GM12878 (cell line): ENCODE data around the gene GARNL3. TPM values are rescaled to one million over a fixed set of nuclear protein-coding genes. Genes with fewer than 3 reads are reported as not detected.

ENCODE experiments used
- ASH2L ChIP-seq: fragments of 300-600, 200-600 bp; sonication (generic); IDR thresholded peaks from 2 replicates; pipeline ENCODE4 v1.6.1; 2017; ENCODE audit warnings: low read depth, mild to moderate bottlenecking, borderline replicate concordance
- BCL11A ChIP-seq: IDR thresholded peaks from 2 replicates; pipeline ENCODE4 v1.6.1; 2011; ENCODE audit warnings: low read depth, low read length
- CHD2 ChIP-seq: IDR thresholded peaks from 2 replicates; pipeline ENCODE4 v1.6.1; 2011; ENCODE audit warnings: low read depth, low read length, improper control_type of control experiment, borderline replicate concordance
- CHD4 ChIP-seq: fragments of 200-600 bp; sonication (generic); IDR thresholded peaks from 2 replicates; pipeline ENCODE4 v1.6.1; 2016; ENCODE audit warnings: mild to moderate bottlenecking
- FOXM1 ChIP-seq: IDR thresholded peaks from 2 replicates; pipeline ENCODE4 v1.6.1; 2012; ENCODE audit warnings: low read depth, mild to moderate bottlenecking, inconsistent platforms, low read length, moderate library complexity
- LARP7 ChIP-seq: fragments of 450-650 bp; IDR thresholded peaks from 2 replicates; pipeline ENCODE4 v1.6.1; 2017; ENCODE audit warnings: mild to moderate bottlenecking
- NFYA ChIP-seq: IDR thresholded peaks from 2 replicates; pipeline ENCODE4 v1.6.1; 2011; ENCODE audit warnings: low read depth, mild to moderate bottlenecking, low read length, improper control_type of control experiment, borderline replicate concordance
- RELA ChIP-seq: fragments of 450-650 bp; IDR thresholded peaks from 2 replicates; pipeline ENCODE4 v1.8.0; 2014; ENCODE audit warnings: borderline replicate concordance; ENCODE audit not compliant: partially characterized antibody
- SMARCA5 ChIP-seq: fragments of 450-650 bp; IDR thresholded peaks from 2 replicates; pipeline ENCODE4 v1.6.1; 2017; ENCODE audit warnings: mild to moderate bottlenecking
- polyA plus RNA-seq, 11 experiments: library from polyadenylated mRNA; depleted of rRNA in 4 of 11; unstranded in 6 of 11; stranded (reverse) in 5 of 11; fragments of >200 nt; fragmentation: Nextera tagmentation in 4 of 11; fragmentation: Illumina TruSeq in 1 of 11; extraction: Ambion mirVana in 4 of 11; extraction: Trizol in 1 of 11; gene quantifications; 1 replicate in 1 of 11; 2 replicates in 10 of 11; pipeline versions ENCODE4 v1.2.1 to v1.2.3, GENCODE V29; 2011 to 2016; ENCODE audit warnings: inconsistent platforms in 2 of 11, missing spikeins in 2 of 11, low read depth in 1 of 11
- total RNA-seq, 4 experiments: library from RNA; depleted of rRNA in 3 of 4; stranded (reverse); fragments of >200 nt in 3 of 4; fragmentation: Illumina TruSeq in 1 of 4; extraction: Trizol in 1 of 4; gene quantifications; 2 replicates each; pipeline versions ENCODE4 v1.2.1 to v1.2.3, GENCODE V29; 2013 to 2021
- TF ChIP-seq, protein P1 (sequence below): fragments of 450-650 bp; IDR thresholded peaks from 2 replicates; pipeline ENCODE4 v1.6.1; 2018; ENCODE audit warnings: mild to moderate bottlenecking, low read depth, moderate library complexity; ENCODE audit not compliant: partially characterized antibody
- TF ChIP-seq, protein P2 (sequence below): fragments of 450-650 bp; IDR thresholded peaks from 2 replicates; pipeline ENCODE4 v1.6.1; 2016; ENCODE audit warnings: mild to moderate bottlenecking, moderate library complexity, borderline replicate concordance

GARNL3 gene
- total and polyA plus RNA-seq, 10 of the 15 experiments (the other 5 are each of a cell fraction or from before 2014, with no cell fraction given): 0.89 to 13.2 (median 6.3) TPM

DNA sequence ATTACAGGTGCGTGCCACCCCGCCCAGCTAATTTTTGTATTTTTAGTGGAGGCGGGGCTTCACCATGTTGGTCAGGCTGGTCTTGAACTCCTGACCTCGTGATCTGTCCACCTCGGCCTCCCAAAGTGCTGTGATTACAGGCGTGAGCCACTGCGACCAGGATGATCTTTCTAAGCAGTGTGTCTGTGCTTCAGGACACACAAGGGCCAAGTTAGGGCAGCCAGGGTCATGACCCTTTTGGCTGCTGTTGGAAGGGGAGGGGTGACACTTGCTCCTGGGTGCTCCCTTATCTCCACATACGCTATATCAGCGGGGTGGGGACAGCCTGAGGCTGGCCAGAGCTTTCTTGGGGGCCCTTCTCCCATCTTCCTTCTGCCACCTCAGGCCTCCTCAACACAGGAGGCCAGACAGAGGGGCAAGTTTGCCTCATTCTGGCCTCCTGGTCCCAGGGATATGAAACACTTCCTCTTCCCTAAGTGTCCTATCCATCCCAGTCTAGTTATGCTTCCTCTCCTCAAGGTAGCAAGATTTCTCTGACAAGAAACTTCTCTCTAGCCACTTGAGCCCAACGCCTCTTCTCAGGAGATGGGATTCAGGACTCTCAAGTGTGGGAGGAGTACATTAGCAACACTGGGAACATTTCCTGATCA lies 157.7 kb downstream of the GARNL3 start (continued):
- TF ChIP-seq FOXM1 (no peak), CHD2 (no peak), CHD4 (no peak), NFYA (no peak), BCL11A (no peak), SMARCA5 (no peak), LARP7 (no peak), RELA (no peak), ASH2L (no peak)
- TF ChIP-seq, protein P1, sequence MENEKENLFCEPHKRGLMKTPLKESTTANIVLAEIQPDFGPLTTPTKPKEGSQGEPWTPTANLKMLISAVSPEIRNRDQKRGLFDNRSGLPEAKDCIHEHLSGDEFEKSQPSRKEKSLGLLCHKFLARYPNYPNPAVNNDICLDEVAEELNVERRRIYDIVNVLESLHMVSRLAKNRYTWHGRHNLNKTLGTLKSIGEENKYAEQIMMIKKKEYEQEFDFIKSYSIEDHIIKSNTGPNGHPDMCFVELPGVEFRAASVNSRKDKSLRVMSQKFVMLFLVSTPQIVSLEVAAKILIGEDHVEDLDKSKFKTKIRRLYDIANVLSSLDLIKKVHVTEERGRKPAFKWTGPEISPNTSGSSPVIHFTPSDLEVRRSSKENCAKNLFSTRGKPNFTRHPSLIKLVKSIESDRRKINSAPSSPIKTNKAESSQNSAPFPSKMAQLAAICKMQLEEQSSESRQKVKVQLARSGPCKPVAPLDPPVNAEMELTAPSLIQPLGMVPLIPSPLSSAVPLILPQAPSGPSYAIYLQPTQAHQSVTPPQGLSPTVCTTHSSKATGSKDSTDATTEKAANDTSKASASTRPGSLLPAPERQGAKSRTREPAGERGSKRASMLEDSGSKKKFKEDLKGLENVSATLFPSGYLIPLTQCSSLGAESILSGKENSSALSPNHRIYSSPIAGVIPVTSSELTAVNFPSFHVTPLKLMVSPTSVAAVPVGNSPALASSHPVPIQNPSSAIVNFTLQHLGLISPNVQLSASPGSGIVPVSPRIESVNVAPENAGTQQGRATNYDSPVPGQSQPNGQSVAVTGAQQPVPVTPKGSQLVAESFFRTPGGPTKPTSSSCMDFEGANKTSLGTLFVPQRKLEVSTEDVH: no peak
- TF ChIP-seq, protein P2, sequence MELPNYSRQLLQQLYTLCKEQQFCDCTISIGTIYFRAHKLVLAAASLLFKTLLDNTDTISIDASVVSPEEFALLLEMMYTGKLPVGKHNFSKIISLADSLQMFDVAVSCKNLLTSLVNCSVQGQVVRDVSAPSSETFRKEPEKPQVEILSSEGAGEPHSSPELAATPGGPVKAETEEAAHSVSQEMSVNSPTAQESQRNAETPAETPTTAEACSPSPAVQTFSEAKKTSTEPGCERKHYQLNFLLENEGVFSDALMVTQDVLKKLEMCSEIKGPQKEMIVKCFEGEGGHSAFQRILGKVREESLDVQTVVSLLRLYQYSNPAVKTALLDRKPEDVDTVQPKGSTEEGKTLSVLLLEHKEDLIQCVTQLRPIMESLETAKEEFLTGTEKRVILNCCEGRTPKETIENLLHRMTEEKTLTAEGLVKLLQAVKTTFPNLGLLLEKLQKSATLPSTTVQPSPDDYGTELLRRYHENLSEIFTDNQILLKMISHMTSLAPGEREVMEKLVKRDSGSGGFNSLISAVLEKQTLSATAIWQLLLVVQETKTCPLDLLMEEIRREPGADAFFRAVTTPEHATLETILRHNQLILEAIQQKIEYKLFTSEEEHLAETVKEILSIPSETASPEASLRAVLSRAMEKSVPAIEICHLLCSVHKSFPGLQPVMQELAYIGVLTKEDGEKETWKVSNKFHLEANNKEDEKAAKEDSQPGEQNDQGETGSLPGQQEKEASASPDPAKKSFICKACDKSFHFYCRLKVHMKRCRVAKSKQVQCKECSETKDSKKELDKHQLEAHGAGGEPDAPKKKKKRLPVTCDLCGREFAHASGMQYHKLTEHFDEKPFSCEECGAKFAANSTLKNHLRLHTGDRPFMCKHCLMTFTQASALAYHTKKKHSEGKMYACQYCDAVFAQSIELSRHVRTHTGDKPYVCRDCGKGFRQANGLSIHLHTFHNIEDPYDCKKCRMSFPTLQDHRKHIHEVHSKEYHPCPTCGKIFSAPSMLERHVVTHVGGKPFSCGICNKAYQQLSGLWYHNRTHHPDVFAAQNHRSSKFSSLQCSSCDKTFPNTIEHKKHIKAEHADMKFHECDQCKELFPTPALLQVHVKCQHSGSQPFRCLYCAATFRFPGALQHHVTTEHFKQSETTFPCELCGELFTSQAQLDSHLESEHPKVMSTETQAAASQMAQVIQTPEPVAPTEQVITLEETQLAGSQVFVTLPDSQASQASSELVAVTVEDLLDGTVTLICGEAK: no peak
